ENCODE data around the gene COPB1. TPM values are rescaled to one million over a fixed set of nuclear protein-coding genes. Genes with fewer than 3 reads are reported as not detected.
A peak's percentile ranks its signal among the peaks of the same experiment; 100 is the strongest.

Gene COPB1
- polyA plus RNA-seq, 1 of the 3 experiments (the other 2 are of a cell fraction) = 81.0 TPM

DNA sequence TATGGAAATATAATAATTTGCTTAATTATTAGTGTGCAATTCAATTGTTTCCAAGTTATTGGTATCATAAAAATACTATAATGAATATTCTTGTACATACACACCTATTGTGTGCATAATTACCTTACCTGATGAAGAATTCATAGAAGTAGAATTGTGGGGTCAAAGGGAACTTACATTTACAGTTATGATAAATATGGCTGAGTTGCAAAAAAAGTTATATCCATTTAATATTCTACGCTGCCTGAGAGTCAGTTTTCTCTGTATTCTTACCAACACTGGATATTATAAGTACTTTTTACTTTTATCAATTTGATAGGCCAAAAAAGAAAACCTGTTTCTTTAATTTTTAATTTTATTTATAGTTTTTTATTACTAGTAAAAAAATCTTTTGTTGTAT, 22.6 kb upstream of the COPB1 start:
- peaks cover 0 to 4% of the 10 kb centered on the region in 2 experiments; a peak in 2 of 4 replicates for H3K4me1 ChIP-seq (ENCODE audit: control insufficient read depth in 1 of 2, insufficient read depth in 2 of 2, low read depth in 1 of 2, low read length in 1 of 2)
- CTCF ChIA-PET = no interaction called here

DNA sequence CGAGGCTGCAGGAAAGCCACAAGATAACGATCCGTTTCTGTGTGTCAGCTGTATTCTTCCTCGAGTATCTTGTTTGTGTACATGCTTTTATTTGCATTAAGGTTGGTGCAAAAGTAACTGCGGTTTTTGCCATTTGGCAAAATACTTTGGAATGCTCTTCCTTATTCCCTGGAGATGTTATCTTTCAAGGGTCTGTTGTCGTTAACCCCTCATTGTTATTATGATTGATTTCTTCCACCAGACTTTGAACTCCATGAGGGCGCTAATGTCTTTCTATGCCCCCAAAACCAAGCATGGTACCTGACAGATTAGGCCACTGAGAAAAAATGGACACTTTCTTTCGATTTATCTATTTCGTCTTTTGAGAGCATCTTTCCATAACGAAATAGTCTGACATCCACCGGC, 21.1 kb upstream of the COPB1 start:
- no peaks in the 10 kb centered on the region for H3F3A ChIP-seq (replicated peaks; ENCODE audit: insufficient read depth)
- no peak for TF ChIP-seq FOSL2 (IDR thresholded peaks at IDR 0.05; ENCODE audit: borderline replicate concordance, low read depth)
- no peak for TF ChIP-seq FOXJ3 (CRISPR knock-in tag; IDR thresholded peaks at IDR 0.05)
- TF ChIP-seq, protein P1, sequence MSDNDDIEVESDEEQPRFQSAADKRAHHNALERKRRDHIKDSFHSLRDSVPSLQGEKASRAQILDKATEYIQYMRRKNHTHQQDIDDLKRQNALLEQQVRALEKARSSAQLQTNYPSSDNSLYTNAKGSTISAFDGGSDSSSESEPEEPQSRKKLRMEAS (IDR thresholded peaks at IDR 0.05; ENCODE audit: low read depth) = no peak
- TF ChIP-seq CHD2 (IDR thresholded peaks at IDR 0.05; ENCODE audit: low read length, partially characterized antibody) = no peak
- TF ChIP-seq, protein P2, sequence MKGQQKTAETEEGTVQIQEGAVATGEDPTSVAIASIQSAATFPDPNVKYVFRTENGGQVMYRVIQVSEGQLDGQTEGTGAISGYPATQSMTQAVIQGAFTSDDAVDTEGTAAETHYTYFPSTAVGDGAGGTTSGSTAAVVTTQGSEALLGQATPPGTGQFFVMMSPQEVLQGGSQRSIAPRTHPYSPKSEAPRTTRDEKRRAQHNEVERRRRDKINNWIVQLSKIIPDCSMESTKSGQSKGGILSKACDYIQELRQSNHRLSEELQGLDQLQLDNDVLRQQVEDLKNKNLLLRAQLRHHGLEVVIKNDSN (IDR thresholded peaks at IDR 0.05; ENCODE audit: borderline replicate concordance, low read depth) = no peak
- no peak for TF ChIP-seq RFX5 (IDR thresholded peaks at IDR 0.05; ENCODE audit: low read length)
- TF ChIP-seq GABPA (IDR thresholded peaks at IDR 0.05; ENCODE audit: low read depth) = no peak
- no peak for TF ChIP-seq POLR2AphosphoS5 (IDR thresholded peaks at IDR 0.05; ENCODE audit: low read depth, low read length)
- no peaks in the 10 kb centered on the region for H3K9me2 ChIP-seq
- whole genome bisulfite sequencing (ENCODE audit: low lambda C conversion rate) = 25% methylated on average over 11 of the region's 11 CpGs
- H3K9ac ChIP-seq = peak overlapping the region; percentile 96; the same call in 1 of the 2 replicates
- H3K79me2 ChIP-seq (ENCODE audit: insufficient read depth) = peaks cover 43% of the 10 kb centered on the region
- peak overlapping the region; percentile 89 to 92; a peak in 3 of 4 replicates for H3K27ac ChIP-seq (ENCODE audit: low read depth in 2 of 2, low read length in 1 of 2)
- peak overlapping the region; percentile 81 to 85 for H3K4me3 ChIP-seq (ENCODE audit: low read depth in 2 of 2, low read length in 1 of 2)
- ChIA-PET CTCF (interaction anchor here (0.6 to 1.5 kb wide), 3 partner anchors 66 to 387 kb away, joined by 3 to 4 read pairs (median 3); no protein-coding TSS in a partner anchor), POLR2A (interaction anchor here (1.2 to 1.7 kb wide), 3 partner anchors 20 to 371 kb away, joined by 7 to 12 read pairs (median 8); partner anchors contain the start of genes COPB1, CYP2R1 and PDE3B)
- H2AFZ ChIP-seq (ENCODE audit: low read depth) = peak overlapping the region; percentile 98
- no peaks in the 10 kb centered on the region for H3K27me3 ChIP-seq (ENCODE audit: insufficient read depth)
- H3K4me2 ChIP-seq = peak overlapping the region; percentile 77
- peak; percentile 25 for DNase-seq
- H4K20me1 ChIP-seq (ENCODE audit: insufficient read depth) = no peaks in the 10 kb centered on the region
- peaks cover 0 to 4% of the 10 kb centered on the region in 2 experiments; a peak in 2 of 4 replicates for H3K4me1 ChIP-seq (ENCODE audit: control insufficient read depth in 1 of 2, insufficient read depth in 2 of 2, low read depth in 1 of 2, low read length in 1 of 2)
- peaks cover 10 to 31% of the 10 kb centered on the region in 2 experiments for H3K36me3 ChIP-seq (replicated peaks in 1 of 2; ENCODE audit: control insufficient read depth in 1 of 2, insufficient read depth in 2 of 2, low read length in 1 of 2)
- H3K9me3 ChIP-seq = no peaks in the 10 kb centered on the region

More for the DNA sequence above, 22.6 kb upstream of the COPB1 start:
- TF ChIP-seq, protein P3, sequence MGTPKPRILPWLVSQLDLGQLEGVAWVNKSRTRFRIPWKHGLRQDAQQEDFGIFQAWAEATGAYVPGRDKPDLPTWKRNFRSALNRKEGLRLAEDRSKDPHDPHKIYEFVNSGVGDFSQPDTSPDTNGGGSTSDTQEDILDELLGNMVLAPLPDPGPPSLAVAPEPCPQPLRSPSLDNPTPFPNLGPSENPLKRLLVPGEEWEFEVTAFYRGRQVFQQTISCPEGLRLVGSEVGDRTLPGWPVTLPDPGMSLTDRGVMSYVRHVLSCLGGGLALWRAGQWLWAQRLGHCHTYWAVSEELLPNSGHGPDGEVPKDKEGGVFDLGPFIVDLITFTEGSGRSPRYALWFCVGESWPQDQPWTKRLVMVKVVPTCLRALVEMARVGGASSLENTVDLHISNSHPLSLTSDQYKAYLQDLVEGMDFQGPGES (IDR thresholded peaks at IDR 0.05; ENCODE audit: low read depth, low read length) = no peak
- TF ChIP-seq TCF12 (IDR thresholded peaks at IDR 0.05) (no peak), TEAD4 (IDR thresholded peaks at IDR 0.05; ENCODE audit: borderline replicate concordance, insufficient read depth) (no peak), TAF1 (IDR thresholded peaks at IDR 0.05; ENCODE audit: borderline replicate concordance, low read depth, low read length) (no peak), MEF2A (IDR thresholded peaks at IDR 0.05; ENCODE audit: borderline replicate concordance, low read depth) (no peak), MXI1 (IDR thresholded peaks at IDR 0.05; ENCODE audit: low read depth, low read length) (no peak), FOXJ3 (CRISPR knock-in tag; IDR thresholded peaks at IDR 0.05) (no peak), GATA2 (CRISPR knock-in tag; IDR thresholded peaks at IDR 0.05) (no peak), SMC3 (IDR thresholded peaks at IDR 0.05; ENCODE audit: low read depth, low read length) (no peak), CHD2 (IDR thresholded peaks at IDR 0.05; ENCODE audit: low read length, partially characterized antibody) (no peak), POLR2AphosphoS5 (IDR thresholded peaks at IDR 0.05; ENCODE audit: low read depth, low read length) (no peak)
- Histone ChIP-seq H3K9me2 (no peaks in the 10 kb centered on the region), H3K27me3 (ENCODE audit: insufficient read depth) (no peaks in the 10 kb centered on the region), H3F3A (replicated peaks; ENCODE audit: insufficient read depth) (no peaks in the 10 kb centered on the region), H3K4me2 (no peak overlapping the region), H3K36me3 (replicated peaks in 1 of 2; ENCODE audit: control insufficient read depth in 1 of 2, insufficient read depth in 2 of 2, low read length in 1 of 2) (peaks cover 6 to 16% of the 10 kb centered on the region in 2 experiments), H4K20me1 (ENCODE audit: insufficient read depth) (no peaks in the 10 kb centered on the region), H2AFZ (ENCODE audit: low read depth) (no peak overlapping the region), H3K9ac (no peak overlapping the region), H3K9me3 (no peaks in the 10 kb centered on the region), H3K4me3 (ENCODE audit: low read depth in 2 of 2, low read length in 1 of 2) (no peak overlapping the region), H3K79me2 (ENCODE audit: insufficient read depth) (peaks cover 32% of the 10 kb centered on the region), H3K27ac (ENCODE audit: low read depth in 2 of 2, low read length in 1 of 2) (no peak overlapping the region)
- DNase-seq = no peak
- POLR2A ChIA-PET = no interaction called here
- WGBS (ENCODE audit: low lambda C conversion rate) = 97% methylated on average over 1 of the region's 1 CpG
